Measurements from ENCODE around the gene CFL1. TPM values are rescaled to one million over a fixed set of nuclear protein-coding genes. Genes with fewer than 3 reads are reported as not detected.
A peak's percentile ranks its signal among the peaks of the same experiment; 100 is the strongest.
"Not testable (repeated sequence)": the region's sequence is repeated elsewhere in the genome, so short reads cannot be mapped to it uniquely, and the experiment has no call there.

Gene CFL1
- total RNA-seq, 1 donor from 2014 or later, result 589 TPM

GRCh38 chr11:65843811-65844210 is 14.2 kb downstream of the CFL1 start:
- Histone ChIP-seq H3K4me3 (no peak overlapping the region), H3K27me3 (no peaks in the 10 kb centered on the region), H3K9me3 (no peaks in the 10 kb centered on the region), H3K4me1 (no peaks in the 10 kb centered on the region), H3K27ac (no peak overlapping the region), H3K36me3 (no peaks in the 10 kb centered on the region)
- no peak for DNase-seq (ENCODE audit: extremely low spot score in 2 of 2)
- no peak for TF ChIP-seq CTCF (IDR thresholded peaks at IDR 0.05)
- TF ChIP-seq POLR2A (IDR thresholded peaks at IDR 0.05), result no peak
- no peak for TF ChIP-seq POLR2AphosphoS5 (IDR thresholded peaks at IDR 0.05; ENCODE audit: insufficient read depth in 1 of 2, low read depth in 1 of 2)
- intact Hi-C loops (cut with DNase I), result loop anchor here (10.0 kb wide), 1 partner anchor 1829 kb away; no protein-coding TSS in a partner anchor

GRCh38 chr11:65842144-65842543 is 15.8 kb downstream of the CFL1 start:
- no peaks in the 10 kb centered on the region for H3K36me3 ChIP-seq
- intact Hi-C loops (cut with DNase I), result loop anchor here (10.0 kb wide), 1 partner anchor 1827 kb away; no protein-coding TSS in a partner anchor
- no peaks in the 10 kb centered on the region for H3K4me1 ChIP-seq
- TF ChIP-seq POLR2AphosphoS5 (IDR thresholded peaks at IDR 0.05; ENCODE audit: insufficient read depth in 1 of 2, low read depth in 1 of 2) (no peak), POLR2A (IDR thresholded peaks at IDR 0.05) (no peak), CTCF (IDR thresholded peaks at IDR 0.05) (no peak)
- DNase-seq (ENCODE audit: extremely low spot score in 2 of 2), result no peak
- no peaks in the 10 kb centered on the region for H3K27me3 ChIP-seq
- no peaks in the 10 kb centered on the region for H3K9me3 ChIP-seq
- H3K4me3 ChIP-seq, result no peak overlapping the region
- no peak overlapping the region for H3K27ac ChIP-seq

- H3K4me3 ChIP-seq, result peak overlapping the region; percentile 54 to 82
- peak in 1 of 2 donors; percentile 84 for DNase-seq (ENCODE audit: extremely low spot score in 2 of 2)
- TF ChIP-seq POLR2A (IDR thresholded peaks at IDR 0.05) (no peak), CTCF (IDR thresholded peaks at IDR 0.05) (no peak), POLR2AphosphoS5 (IDR thresholded peaks at IDR 0.05; ENCODE audit: insufficient read depth in 1 of 2, low read depth in 1 of 2) (no peak)
- intact Hi-C loops (cut with DNase I), result no loop called here
- H3K27me3 ChIP-seq, result no peaks in the 10 kb centered on the region
- H3K36me3 ChIP-seq, result no peaks in the 10 kb centered on the region
- H3K4me1 ChIP-seq, result peaks cover 8% of the 10 kb centered on the region
- H3K27ac ChIP-seq, result no peak overlapping the region
- no peaks in the 10 kb centered on the region for H3K9me3 ChIP-seq
These were observed 23.8 kb downstream of the CFL1 start for GRCh38 chr11:65834202-65834601.

- no peak for TF ChIP-seq POLR2A (IDR thresholded peaks at IDR 0.05)
- peak; percentile 70 to 80 for TF ChIP-seq POLR2AphosphoS5 (IDR thresholded peaks at IDR 0.05; ENCODE audit: insufficient read depth in 1 of 2, low read depth in 1 of 2)
- no peak within 1 kb of the TSS for H3K27ac ChIP-seq
- intact Hi-C loops (cut with DNase I), result no loop called here
These were observed 24.5 kb downstream of the CFL1 start, which contains the start of gene SNX32 for GRCh38 chr11:65833297-65834030. SNX32 (plus strand) TSS chr11:65833963; CDS start chr11:65834066, 103 bp downstream.

GRCh38 chr11:65832231-65832630 is 25.7 kb downstream of the CFL1 start:
- H3K36me3 ChIP-seq; H3K9me3 ChIP-seq; H3K27ac ChIP-seq; H3K27me3 ChIP-seq; H3K4me1 ChIP-seq; DNase-seq (ENCODE audit: extremely low spot score in 2 of 2); intact Hi-C loops (cut with DNase I); H3K4me3 ChIP-seq: not testable (repeated sequence)

More at GRCh38 chr11:65833297-65834030, 24.5 kb downstream of the CFL1 start, which contains the start of gene SNX32:
- Histone ChIP-seq H3K4me1 (peaks cover 8% of the 10 kb centered on the region), H3K27me3 (no peaks in the 10 kb centered on the region), H3K36me3 (no peaks in the 10 kb centered on the region), H3K4me3 (peak within 1 kb of the TSS; percentile 54 to 82), H3K9me3 (no peaks in the 10 kb centered on the region)
- DNase-seq (ENCODE audit: extremely low spot score in 2 of 2), result peak in 1 of 2 donors; percentile 95

- Histone ChIP-seq H3K27ac (no peak overlapping the region), H3K9me3 (no peaks in the 10 kb centered on the region), H3K4me3 (no peak overlapping the region), H3K36me3 (no peaks in the 10 kb centered on the region), H3K4me1 (peaks cover 7% of the 10 kb centered on the region), H3K27me3 (no peaks in the 10 kb centered on the region)
- intact Hi-C loops (cut with DNase I), result no loop called here
- DNase-seq (ENCODE audit: extremely low spot score in 2 of 2), result no peak
- TF ChIP-seq POLR2AphosphoS5 (IDR thresholded peaks at IDR 0.05; ENCODE audit: insufficient read depth in 1 of 2, low read depth in 1 of 2), result no peak
These were observed 28.5 kb downstream of the CFL1 start for GRCh38 chr11:65829459-65829858.

Data from vagina (tissue), 2 donors.